22Rv1 (cell line): ENCODE measurements around the gene FN1.

Source experiments
- H3K27ac ChIP-seq: fragments of 450-650 bp; 2 replicates; pipeline ENCODE4 v1.5.1; 2017
- ZFX ChIP-seq: fragments of 450-650 bp; IDR thresholded peaks from 2 replicates; pipeline ENCODE4 v1.6.1; 2017; ENCODE audit warnings: antibody characterized with exemption, borderline replicate concordance
- TF ChIP-seq, protein P1 (sequence below): fragments of 450-650 bp; IDR thresholded peaks from 2 replicates; pipeline ENCODE4 v1.5.1; 2017; ENCODE audit warnings: mild to moderate bottlenecking

Gene FN1

DNA sequence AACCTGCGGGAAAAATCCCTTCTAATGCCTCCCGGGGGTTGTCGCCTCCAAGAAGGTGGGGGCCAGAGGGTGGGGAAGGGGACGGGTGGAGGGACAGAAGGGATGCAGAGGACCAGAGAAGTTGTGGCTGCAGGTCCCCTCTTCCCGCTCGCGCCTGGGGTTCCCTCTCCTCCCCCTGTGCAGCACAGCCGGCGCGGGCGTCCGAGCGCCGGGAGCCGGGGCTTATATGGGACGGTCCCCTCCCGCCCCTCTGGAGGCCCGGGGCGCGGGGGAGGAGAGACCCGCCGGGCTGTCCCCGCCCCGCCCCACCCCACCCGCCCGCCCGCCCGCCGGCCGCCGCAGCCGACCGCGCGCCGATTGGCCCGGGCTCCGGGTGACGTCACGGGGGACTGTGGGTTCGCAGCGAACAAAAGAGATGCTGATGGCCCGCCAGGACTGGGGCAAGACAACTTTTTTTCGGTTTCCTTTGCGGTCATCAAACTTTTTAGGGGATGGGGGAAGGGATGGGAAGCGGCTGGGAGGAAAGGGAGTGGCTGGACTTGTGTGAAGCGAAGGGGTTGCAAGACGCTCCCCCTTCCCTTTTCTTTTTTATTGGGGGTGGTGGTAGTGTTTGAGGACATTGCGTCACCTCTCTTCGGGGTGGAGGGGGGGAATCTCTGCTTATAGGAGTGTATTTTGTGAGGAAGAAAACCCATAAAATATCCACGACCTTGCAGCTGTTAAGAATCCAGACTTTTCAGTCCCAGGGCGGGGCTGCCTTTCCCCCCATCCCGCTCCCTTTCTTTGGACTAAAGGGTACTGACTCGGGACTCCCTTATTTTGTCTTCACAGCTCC lies at the start of gene FN1:
FN1 (minus strand) TSS at position 199 of the 835 bp plus-strand sequence. CDS start 266 bp downstream, outside the sequence.
- H3K27ac ChIP-seq, result no peak within 1 kb of the TSS

DNA sequence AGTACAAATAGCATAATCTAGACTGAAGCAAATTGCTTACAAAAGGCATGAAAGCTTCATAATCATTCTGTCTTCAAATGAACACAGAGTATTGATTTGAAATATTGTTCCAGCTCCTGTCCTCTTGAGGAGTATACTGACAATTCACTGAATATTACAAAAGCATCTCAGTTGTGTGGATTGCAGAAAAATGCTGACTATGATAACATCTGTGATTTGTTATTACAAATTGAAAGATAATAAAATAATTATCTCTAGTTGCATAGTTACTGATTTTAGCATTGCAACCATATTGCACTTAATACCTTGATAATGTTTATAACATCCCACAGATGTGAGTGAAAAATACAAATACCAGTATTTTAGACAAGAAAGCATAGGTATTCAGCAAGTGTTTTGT lies 49.2 kb upstream of the FN1 start:
- H3K27ac ChIP-seq, result no peak overlapping the region
- no peak for TF ChIP-seq ZFX
- TF ChIP-seq, protein P1, sequence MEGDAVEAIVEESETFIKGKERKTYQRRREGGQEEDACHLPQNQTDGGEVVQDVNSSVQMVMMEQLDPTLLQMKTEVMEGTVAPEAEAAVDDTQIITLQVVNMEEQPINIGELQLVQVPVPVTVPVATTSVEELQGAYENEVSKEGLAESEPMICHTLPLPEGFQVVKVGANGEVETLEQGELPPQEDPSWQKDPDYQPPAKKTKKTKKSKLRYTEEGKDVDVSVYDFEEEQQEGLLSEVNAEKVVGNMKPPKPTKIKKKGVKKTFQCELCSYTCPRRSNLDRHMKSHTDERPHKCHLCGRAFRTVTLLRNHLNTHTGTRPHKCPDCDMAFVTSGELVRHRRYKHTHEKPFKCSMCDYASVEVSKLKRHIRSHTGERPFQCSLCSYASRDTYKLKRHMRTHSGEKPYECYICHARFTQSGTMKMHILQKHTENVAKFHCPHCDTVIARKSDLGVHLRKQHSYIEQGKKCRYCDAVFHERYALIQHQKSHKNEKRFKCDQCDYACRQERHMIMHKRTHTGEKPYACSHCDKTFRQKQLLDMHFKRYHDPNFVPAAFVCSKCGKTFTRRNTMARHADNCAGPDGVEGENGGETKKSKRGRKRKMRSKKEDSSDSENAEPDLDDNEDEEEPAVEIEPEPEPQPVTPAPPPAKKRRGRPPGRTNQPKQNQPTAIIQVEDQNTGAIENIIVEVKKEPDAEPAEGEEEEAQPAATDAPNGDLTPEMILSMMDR, result no peak

More for the DNA sequence above, at the start of gene FN1:
- TF ChIP-seq, protein P1, result no peak
- TF ChIP-seq ZFX, result no peak

DNA sequence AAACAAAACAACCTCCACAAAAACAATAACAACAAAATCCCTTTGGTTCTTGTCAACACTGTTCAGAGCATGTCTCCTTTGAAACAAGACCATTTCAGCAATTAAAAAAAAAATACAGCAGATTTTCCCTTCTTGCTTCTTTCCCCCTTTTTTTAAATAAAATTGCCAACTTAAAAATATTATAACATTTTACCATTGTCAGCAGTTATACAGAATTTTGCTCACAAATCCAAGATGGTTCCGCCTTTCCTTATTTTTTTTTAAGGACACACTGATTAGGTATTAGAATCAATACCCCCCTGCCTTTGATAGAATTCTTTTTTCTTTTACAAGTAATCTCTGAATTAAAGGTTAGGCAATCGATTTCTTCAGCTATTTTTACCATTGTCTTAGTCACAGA lies 48.7 kb upstream of the FN1 start:
- TF ChIP-seq, protein P1, result no peak
- no peak for TF ChIP-seq ZFX

GRCh38 chr2:215483431-215483830 lies 47.6 kb upstream of the FN1 start:
- TF ChIP-seq, protein P1, result no peak
- no peak for TF ChIP-seq ZFX
- no peak overlapping the region for H3K27ac ChIP-seq

More for the DNA sequence above, 48.7 kb upstream of the FN1 start:
- no peak overlapping the region for H3K27ac ChIP-seq

DNA sequence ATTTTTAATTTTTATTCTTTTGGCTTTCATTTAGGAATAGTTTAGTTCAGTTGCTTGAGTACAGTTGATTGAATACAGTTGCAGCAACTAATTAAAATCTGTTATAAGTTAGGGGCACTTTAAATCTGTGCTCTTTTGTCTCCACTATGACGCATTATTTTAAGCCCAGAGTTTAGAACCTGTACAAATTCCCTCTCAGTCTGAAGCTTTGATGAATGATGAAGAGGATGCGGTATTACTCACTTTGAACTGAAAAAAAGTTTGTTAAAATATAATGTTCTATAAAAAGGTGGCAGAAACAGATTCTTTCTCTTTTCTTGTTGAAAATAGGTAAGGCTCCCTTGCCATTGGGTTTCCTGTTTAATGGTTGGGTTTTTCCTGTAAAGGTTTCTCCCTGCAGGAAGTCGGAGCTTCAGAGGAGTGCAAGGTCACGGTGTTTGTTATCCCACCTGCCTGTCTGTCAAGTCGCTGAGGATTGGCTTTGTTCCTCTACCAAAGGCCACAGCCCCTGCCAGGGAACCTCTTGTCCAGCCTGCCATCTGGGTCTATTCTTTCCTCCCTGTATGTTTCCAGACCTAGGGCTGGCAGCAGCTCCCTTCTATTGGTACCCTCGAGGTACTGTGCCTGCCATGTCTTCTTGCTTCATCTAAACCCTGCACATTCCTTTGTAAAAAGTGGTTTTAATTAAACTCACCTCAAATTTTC lies 43.8 kb upstream of the FN1 start:
- H3K27ac ChIP-seq, result no peak overlapping the region
- TF ChIP-seq, protein P1, result no peak
- no peak for TF ChIP-seq ZFX

DNA sequence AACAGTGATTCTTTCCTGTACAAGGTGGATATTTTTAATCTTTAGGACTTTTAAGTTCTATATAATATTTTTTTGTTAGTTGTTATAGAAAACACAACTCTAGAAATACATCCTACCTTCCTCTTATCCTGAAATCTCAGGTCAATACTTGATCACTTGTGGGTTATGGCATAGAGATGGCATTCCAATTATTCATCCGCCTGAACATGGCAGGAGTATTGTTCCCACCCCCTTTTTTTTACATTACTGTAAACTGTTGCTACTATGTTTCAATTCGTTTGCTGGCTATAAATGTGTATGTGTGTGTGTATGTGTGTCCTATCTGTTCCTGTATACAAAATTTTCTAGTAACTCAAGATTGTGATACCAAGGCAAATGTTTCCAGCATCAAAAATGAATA lies 43.3 kb upstream of the FN1 start:
- no peak for TF ChIP-seq ZFX
- TF ChIP-seq, protein P1, result no peak
- no peak overlapping the region for H3K27ac ChIP-seq

GRCh38 chr2:215476424-215476823 lies 40.6 kb upstream of the FN1 start:
- no peak for TF ChIP-seq ZFX
- TF ChIP-seq, protein P1, result no peak
- no peak overlapping the region for H3K27ac ChIP-seq
